GM19238 (cell line): ENCODE results near the gene G6PC3.

Experiments
- DNase-seq: peaks from one replicate; pipeline ENCODE4 v3.0.0; 2011; ENCODE audit warnings: low spot score; ENCODE audit not compliant: insufficient read length

The G6PC3 gene

GRCh38 chr17:44121997-44122815, 51.7 kb downstream of the G6PC3 start:
- no peak for DNase-seq

GRCh38 chr17:44122816-44123355, 52.4 kb downstream of the G6PC3 start:
- DNase-seq: no peak

- DNase-seq: peak; percentile 96
Measured at GRCh38 chr17:44123356-44124117, 53.0 kb downstream of the G6PC3 start, which contains the start of gene HDAC5. TSS of gene HDAC5 (minus strand) at chr17:44123641. CDS start at chr17:44117515, 6,126 bp downstream.

- no peak for DNase-seq
Measured at GRCh38 chr17:44124118-44124438, 53.5 kb downstream of the G6PC3 start.
